GM12875 (cell line): ENCODE results near the gene WDR45B.

Experiments
- H3K4me3 ChIP-seq: one replicate; pipeline ENCODE4 v1.5.1; 2011; ENCODE audit warnings: low read depth, low read length, control low read depth
- CTCF ChIP-seq: IDR thresholded peaks from 2 replicates; pipeline ENCODE4 v1.5.1; 2011; ENCODE audit warnings: low read depth, mild to moderate bottlenecking, control low read depth, inconsistent platforms, low read length, moderate library complexity, borderline replicate concordance; ENCODE audit not compliant: insufficient read depth

The WDR45B gene

DNA sequence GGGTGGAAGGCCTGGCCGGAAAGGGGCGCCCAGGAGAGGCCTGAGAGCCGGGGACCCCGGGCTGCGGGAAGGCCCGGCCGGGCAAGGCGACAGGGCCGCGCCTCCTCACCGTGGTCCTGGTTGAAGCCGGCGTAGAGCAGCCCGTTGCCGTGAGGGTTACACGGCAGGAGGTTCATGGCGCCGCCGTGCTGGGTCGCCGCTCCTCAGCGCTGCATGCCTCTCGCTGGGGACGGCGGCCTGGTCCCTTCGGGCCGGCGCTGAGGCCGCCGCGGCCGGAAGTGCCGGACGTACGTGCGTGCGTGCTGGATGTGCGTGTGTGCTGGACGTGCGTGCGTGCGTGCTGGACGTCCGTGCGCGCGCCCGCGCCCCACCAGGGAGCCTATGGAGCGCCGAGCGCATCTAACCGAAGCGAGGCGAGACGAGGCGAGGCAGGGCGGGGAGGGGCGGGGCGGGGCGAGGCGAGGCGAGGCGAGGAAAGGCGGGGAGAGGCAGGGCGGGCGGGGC, at the start of gene WDR45B:
Gene WDR45B (minus strand): TSS at position 280 of the 504 bp plus-strand sequence. CDS start 104 bp downstream, at position 176.
- no peak for TF ChIP-seq CTCF
- H3K4me3 ChIP-seq = peak within 1 kb of the TSS; percentile 97

- no peak overlapping the region for H3K4me3 ChIP-seq
Observed at GRCh38 chr17:82697808-82698064, 49.5 kb upstream of the WDR45B start.

DNA sequence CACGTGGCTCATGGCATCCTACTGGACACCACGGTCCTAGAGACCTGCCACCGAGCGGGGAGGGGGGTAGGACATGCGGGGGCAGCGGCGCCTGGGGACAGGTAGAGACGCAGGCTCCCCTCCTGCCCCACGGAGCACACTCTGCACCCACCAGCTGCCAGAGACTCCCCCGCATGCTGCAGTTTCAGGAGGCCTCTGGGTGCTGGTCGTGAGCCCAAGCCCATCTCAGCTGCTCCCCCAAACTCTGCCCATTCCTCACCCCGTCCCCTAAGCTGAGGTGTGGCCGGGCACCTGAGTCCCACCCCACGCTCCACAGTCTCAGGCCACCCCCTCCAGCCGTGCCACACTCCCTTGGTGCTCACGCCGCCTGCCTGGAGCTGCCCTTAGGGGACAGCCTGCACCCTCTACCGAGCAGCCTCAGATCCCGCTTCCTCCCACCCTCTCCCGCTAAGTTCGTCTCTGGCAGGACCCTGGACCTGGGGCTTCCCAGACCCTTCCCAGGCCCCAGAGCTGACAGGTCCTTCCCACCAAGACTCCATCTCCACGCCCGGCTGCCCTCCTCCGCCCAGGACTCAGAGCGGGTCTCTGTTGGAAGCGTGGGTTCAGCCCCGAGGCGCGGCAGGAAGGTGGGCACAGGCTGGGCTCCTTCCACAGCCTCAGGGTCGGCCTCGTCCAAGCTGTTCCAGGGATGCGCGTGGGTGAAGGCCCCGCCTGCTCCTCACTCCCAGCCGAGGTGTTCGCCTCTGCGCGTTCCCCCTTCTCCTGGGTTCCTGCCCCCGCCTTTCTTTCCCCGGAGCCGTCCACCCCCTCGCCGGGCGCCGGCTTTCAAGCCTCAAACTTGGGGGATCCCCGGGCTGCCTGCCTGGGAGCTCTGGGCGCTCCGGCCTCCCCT, 48.9 kb upstream of the WDR45B start:
- no peak for TF ChIP-seq CTCF
- no peak overlapping the region for H3K4me3 ChIP-seq

More at GRCh38 chr17:82697808-82698064, 49.5 kb upstream of the WDR45B start:
- TF ChIP-seq CTCF = no peak

DNA sequence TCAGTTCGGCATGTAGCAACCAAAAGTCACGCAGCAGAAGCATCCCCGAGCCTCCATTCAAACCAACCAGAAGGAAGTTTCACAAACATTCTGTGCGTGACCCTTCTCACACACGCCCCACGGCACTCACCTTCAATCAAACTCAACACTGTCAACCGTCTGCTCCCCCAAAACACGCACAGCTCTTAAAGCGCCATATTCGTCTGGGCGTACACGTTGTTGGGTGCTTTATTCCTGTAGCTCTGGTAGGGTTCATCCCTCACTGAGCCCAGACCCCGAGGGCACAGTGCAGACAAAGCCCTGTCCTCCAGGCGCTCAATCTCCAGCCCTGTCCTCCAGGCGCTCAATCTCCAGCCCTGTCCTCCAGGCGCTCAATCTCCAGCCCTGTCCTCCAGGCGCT, 48.0 kb upstream of the WDR45B start:
- TF ChIP-seq CTCF = no peak
- no peak overlapping the region for H3K4me3 ChIP-seq

DNA sequence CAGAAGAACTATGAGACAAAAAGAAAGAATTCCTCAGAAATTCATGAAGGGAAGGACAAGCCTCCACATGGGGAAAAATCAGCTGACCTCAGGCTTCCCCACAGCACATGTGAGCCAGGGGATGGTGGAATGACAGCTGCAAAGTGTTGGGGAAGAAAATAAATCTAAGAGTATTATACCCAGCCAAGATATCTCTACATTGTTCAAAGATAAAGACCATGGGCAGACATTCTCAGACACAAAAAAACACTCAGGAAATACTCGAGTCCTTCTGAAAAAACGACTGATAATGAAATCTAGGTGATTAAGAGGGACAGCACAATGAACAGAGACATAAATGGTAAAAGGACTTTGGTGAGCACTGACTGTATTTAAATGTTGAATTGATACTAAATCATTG, 46.4 kb upstream of the WDR45B start:
- TF ChIP-seq CTCF = no peak
- no peak overlapping the region for H3K4me3 ChIP-seq

DNA sequence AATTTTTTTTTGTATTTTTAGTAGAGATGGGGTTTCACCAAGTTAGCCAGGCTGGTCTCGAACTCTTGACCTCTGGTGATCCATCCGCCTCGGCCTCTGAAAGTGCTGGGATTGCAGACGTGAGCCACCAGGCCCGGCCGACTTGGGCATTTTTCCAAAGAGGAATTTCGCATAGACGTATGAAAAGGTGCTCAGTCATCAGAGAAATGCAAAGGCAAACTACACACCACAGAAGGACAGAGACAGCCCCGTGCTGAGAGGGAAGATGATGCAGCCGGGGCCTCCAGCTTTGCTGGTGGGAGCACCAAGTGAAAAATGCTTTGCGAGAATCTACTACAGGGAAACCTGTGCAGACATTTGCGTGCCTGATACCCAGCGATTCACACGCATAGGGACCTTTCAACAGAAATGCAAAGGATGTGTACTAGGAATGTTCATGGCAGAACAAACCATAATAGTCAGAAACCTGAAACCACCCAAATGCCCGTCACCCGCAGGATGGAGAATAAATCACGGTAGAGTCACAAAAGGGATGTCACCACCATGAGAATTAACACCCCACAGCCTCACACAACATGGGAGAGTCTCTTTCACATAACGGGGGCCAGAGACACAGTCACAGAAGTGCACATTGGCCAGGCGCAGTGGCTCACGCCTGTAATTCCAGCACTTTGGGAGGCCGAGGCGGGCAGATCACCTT, 45.1 kb upstream of the WDR45B start:
- H3K4me3 ChIP-seq = no peak overlapping the region
- no peak for TF ChIP-seq CTCF

DNA sequence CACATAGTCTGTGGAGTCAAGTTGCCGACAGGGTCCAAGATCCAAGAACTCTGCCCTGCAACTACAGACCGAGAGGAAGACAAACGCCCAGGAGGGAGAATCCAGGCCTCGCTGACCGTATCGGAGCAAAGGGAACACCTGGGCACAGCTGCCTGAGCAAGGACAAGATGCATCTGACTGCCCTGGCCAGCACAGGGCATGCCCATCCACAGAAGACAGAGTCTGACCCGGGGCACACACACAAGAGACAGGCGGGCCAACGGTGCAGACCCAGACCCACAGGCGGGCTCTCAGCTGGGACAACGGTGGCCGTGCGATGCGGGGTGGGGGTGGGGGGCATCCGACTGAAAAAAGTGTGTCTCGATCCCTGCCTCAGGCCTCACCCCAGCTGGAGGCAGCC, 44.0 kb upstream of the WDR45B start:
- no peak overlapping the region for H3K4me3 ChIP-seq
- TF ChIP-seq CTCF = no peak
